ENCODE measurements around the gene SMC1A. TPM values are rescaled to one million over a fixed set of nuclear protein-coding genes. Genes with fewer than 3 reads are reported as not detected.

Gene SMC1A
- total RNA-seq, 1 experiment from 2014 or later = 89.3 TPM

DNA sequence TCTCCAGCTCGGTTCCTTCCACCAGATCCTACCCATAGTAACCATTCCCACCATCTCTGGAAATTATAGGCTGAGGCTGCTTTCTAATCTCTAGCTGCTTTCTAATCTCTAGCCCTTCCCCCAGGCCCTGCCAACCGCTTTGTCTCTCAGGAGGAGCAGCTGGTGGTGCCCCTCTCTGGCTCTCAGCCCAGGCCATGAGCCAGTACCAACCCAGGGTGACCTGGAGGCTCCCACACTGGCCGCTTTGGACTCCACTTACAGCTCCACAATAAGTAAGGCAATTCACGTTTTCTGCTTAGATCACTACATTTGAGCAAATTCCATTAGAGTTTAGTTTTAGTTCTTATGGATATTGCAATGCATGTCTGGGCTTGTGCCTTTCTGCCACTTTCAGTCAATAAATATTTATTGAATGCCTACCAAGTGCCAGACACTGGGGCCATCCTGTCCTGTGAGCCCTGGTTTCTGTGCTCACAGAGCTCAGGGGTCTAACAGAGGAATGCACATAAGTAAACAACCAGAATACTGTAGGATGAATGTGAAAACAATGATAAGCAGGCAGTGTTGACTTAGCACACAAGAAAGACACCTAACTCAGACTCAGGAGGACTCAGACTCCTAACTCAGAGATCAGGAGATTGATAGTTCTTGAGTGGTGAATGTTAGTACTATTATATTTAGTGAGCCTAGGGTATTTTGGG, 38.9 kb downstream of the SMC1A start:
- DNase-seq (ENCODE audit: low spot score) (no peak), ATAC-seq (no peak)
- Mint-ChIP-seq H3K4me1 (no peaks in the 10 kb centered on the region), H3K4me3 (no peak overlapping the region), H3K9me3 (no peaks in the 10 kb centered on the region), H3K36me3 (peaks cover 48% of the 10 kb centered on the region), H3K27me3 (ENCODE audit: low read depth) (no peaks in the 10 kb centered on the region), H3K27ac (peak overlapping the region; percentile 74; the same call in 1 of the 2 replicates)
- POLR2A ChIA-PET = no interaction called here
- CTCF ChIA-PET = no interaction called here
- TF ChIP-seq FOXJ3 (CRISPR knock-in tag; IDR thresholded peaks at IDR 0.05; ENCODE audit: borderline replicate concordance) (no peak), SOX15 (CRISPR knock-in tag; IDR thresholded peaks at IDR 0.05) (no peak), TP53 (CRISPR knock-in tag; IDR thresholded peaks at IDR 0.05) (no peak), ZNF138 (CRISPR knock-in tag; conservative IDR thresholded peaks at IDR 0.05) (no peak), OVOL2 (CRISPR knock-in tag; IDR thresholded peaks at IDR 0.05; ENCODE audit: borderline replicate concordance) (no peak), ZNF317 (CRISPR knock-in tag; IDR thresholded peaks at IDR 0.05; ENCODE audit: borderline replicate concordance, low read depth) (no peak), ELF4 (CRISPR knock-in tag; IDR thresholded peaks at IDR 0.05; ENCODE audit: low read depth) (no peak), NR3C1 (CRISPR knock-in tag; conservative IDR thresholded peaks at IDR 0.05; ENCODE audit: low read depth) (no peak), NFYB (CRISPR knock-in tag; conservative IDR thresholded peaks at IDR 0.05; ENCODE audit: low read depth) (no peak), FOXP1 (CRISPR knock-in tag; IDR thresholded peaks at IDR 0.05; ENCODE audit: borderline replicate concordance) (no peak), PRRX2 (CRISPR knock-in tag; IDR thresholded peaks at IDR 0.05) (no peak)
- TF ChIP-seq, protein P1, sequence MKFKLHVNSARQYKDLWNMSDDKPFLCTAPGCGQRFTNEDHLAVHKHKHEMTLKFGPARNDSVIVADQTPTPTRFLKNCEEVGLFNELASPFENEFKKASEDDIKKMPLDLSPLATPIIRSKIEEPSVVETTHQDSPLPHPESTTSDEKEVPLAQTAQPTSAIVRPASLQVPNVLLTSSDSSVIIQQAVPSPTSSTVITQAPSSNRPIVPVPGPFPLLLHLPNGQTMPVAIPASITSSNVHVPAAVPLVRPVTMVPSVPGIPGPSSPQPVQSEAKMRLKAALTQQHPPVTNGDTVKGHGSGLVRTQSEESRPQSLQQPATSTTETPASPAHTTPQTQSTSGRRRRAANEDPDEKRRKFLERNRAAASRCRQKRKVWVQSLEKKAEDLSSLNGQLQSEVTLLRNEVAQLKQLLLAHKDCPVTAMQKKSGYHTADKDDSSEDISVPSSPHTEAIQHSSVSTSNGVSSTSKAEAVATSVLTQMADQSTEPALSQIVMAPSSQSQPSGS (CRISPR knock-in tag; IDR thresholded peaks at IDR 0.05; ENCODE audit: borderline replicate concordance, low read depth) = no peak
- TF ChIP-seq, protein P2, sequence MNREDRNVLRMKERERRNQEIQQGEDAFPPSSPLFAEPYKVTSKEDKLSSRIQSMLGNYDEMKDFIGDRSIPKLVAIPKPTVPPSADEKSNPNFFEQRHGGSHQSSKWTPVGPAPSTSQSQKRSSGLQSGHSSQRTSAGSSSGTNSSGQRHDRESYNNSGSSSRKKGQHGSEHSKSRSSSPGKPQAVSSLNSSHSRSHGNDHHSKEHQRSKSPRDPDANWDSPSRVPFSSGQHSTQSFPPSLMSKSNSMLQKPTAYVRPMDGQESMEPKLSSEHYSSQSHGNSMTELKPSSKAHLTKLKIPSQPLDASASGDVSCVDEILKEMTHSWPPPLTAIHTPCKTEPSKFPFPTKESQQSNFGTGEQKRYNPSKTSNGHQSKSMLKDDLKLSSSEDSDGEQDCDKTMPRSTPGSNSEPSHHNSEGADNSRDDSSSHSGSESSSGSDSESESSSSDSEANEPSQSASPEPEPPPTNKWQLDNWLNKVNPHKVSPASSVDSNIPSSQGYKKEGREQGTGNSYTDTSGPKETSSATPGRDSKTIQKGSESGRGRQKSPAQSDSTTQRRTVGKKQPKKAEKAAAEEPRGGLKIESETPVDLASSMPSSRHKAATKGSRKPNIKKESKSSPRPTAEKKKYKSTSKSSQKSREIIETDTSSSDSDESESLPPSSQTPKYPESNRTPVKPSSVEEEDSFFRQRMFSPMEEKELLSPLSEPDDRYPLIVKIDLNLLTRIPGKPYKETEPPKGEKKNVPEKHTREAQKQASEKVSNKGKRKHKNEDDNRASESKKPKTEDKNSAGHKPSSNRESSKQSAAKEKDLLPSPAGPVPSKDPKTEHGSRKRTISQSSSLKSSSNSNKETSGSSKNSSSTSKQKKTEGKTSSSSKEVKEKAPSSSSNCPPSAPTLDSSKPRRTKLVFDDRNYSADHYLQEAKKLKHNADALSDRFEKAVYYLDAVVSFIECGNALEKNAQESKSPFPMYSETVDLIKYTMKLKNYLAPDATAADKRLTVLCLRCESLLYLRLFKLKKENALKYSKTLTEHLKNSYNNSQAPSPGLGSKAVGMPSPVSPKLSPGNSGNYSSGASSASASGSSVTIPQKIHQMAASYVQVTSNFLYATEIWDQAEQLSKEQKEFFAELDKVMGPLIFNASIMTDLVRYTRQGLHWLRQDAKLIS (CRISPR knock-in tag; IDR thresholded peaks at IDR 0.05; ENCODE audit: borderline replicate concordance) = no peak
- TF ChIP-seq, protein P3, sequence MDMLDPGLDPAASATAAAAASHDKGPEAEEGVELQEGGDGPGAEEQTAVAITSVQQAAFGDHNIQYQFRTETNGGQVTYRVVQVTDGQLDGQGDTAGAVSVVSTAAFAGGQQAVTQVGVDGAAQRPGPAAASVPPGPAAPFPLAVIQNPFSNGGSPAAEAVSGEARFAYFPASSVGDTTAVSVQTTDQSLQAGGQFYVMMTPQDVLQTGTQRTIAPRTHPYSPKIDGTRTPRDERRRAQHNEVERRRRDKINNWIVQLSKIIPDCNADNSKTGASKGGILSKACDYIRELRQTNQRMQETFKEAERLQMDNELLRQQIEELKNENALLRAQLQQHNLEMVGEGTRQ (CRISPR knock-in tag; IDR thresholded peaks at IDR 0.05) = no peak

DNA sequence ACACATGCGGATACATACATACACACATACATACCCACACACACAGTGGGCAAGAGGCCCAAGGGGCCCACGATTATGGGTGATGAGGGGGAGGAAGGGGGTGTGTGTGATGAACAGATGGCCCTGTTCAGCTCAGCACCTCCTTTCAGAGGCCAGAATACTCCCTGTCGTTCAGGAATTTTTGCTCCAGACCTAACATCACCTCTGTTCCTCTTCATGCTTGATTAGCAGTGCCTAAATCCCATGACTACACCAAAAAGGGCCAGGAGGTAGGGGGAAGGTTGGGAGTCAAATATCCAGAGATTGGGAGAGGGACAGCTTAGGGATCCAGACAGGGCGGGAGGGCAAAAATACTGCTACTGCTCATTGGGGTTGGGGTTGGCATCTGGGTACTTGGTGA, 42.7 kb downstream of the SMC1A start:
- ChIA-PET CTCF (interaction anchor here (1.1 kb wide), 1 partner anchor 67 kb away, joined by 3 read pairs; no protein-coding TSS in a partner anchor), POLR2A (no interaction called here)
- no peaks in the 10 kb centered on the region for H3K27me3 Mint-ChIP-seq (ENCODE audit: low read depth)
- no peak for DNase-seq (ENCODE audit: low spot score)
- H3K4me3 Mint-ChIP-seq = no peak overlapping the region
- no peak for ATAC-seq
- H3K9me3 Mint-ChIP-seq = no peaks in the 10 kb centered on the region
- no peaks in the 10 kb centered on the region for H3K4me1 Mint-ChIP-seq
- peaks cover 41% of the 10 kb centered on the region for H3K36me3 Mint-ChIP-seq
- no peak overlapping the region for H3K27ac Mint-ChIP-seq
- TF ChIP-seq ZNF671 (CRISPR knock-in tag; IDR thresholded peaks at IDR 0.05) (no peak), RORB (CRISPR knock-in tag; IDR thresholded peaks at IDR 0.05) (no peak), ZBTB21 (CRISPR knock-in tag; IDR thresholded peaks at IDR 0.05; ENCODE audit: borderline replicate concordance) (no peak), ZNF396 (CRISPR knock-in tag; IDR thresholded peaks at IDR 0.05; ENCODE audit: borderline replicate concordance) (no peak), JUN (CRISPR knock-in tag; IDR thresholded peaks at IDR 0.05) (no peak)
- TF ChIP-seq, protein P2 (CRISPR knock-in tag; IDR thresholded peaks at IDR 0.05; ENCODE audit: borderline replicate concordance) = no peak
- TF ChIP-seq, protein P4, sequence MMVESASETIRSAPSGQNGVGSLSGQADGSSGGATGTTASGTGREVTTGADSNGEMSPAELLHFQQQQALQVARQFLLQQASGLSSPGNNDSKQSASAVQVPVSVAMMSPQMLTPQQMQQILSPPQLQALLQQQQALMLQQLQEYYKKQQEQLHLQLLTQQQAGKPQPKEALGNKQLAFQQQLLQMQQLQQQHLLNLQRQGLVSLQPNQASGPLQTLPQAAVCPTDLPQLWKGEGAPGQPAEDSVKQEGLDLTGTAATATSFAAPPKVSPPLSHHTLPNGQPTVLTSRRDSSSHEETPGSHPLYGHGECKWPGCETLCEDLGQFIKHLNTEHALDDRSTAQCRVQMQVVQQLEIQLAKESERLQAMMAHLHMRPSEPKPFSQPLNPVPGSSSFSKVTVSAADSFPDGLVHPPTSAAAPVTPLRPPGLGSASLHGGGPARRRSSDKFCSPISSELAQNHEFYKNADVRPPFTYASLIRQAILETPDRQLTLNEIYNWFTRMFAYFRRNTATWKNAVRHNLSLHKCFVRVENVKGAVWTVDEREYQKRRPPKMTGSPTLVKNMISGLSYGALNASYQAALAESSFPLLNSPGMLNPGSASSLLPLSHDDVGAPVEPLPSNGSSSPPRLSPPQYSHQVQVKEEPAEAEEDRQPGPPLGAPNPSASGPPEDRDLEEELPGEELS (CRISPR knock-in tag; IDR thresholded peaks at IDR 0.05) = no peak
- TF ChIP-seq, protein P5, sequence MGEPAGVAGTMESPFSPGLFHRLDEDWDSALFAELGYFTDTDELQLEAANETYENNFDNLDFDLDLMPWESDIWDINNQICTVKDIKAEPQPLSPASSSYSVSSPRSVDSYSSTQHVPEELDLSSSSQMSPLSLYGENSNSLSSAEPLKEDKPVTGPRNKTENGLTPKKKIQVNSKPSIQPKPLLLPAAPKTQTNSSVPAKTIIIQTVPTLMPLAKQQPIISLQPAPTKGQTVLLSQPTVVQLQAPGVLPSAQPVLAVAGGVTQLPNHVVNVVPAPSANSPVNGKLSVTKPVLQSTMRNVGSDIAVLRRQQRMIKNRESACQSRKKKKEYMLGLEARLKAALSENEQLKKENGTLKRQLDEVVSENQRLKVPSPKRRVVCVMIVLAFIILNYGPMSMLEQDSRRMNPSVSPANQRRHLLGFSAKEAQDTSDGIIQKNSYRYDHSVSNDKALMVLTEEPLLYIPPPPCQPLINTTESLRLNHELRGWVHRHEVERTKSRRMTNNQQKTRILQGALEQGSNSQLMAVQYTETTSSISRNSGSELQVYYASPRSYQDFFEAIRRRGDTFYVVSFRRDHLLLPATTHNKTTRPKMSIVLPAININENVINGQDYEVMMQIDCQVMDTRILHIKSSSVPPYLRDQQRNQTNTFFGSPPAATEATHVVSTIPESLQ (CRISPR knock-in tag; IDR thresholded peaks at IDR 0.05) = no peak

Measured in WTC11 (cell line).